MCF 10A (cell line): ENCODE measurements around the gene IQUB. TPM values are rescaled to one million over a fixed set of nuclear protein-coding genes. Genes with fewer than 3 reads are reported as not detected.
"Not testable (repeated sequence)": the region's sequence is repeated elsewhere in the genome, so short reads cannot be mapped to it uniquely, and the experiment has no call there.

Source experiments
- BruUV-seq: library from RNA; stranded (reverse); fragments of 400-500 nt; replicated peaks from 2 replicates; lab custom pipeline; 2021; lab: Mats Ljungman, UMichigan
- CTCF ChIA-PET: fragments of 300-600 bp; sonication (Branson Sonifier 250); formaldehyde crosslinking; extraction: SDS; loops from one replicate; lab custom pipeline; 2021; ENCODE audit warnings: antibody characterized with exemption, inconsistent platforms; lab: Yijun Ruan, JAX
- POLR2A ChIA-PET: fragments of 300-600, 350-650 bp; sonication (Branson Sonifier 250); formaldehyde crosslinking; extraction: SDS; loops from one replicate; lab custom pipeline; 2020; ENCODE audit warnings: antibody characterized with exemption, inconsistent platforms; lab: Yijun Ruan, JAX
- DNase-seq: peaks from one replicate; pipeline ENCODE4 v3.0.0-alpha.2; 2018; ENCODE audit not compliant: unreplicated experiment
- H3K27ac Mint-ChIP-seq: one replicate; pipeline ENCODE4 v1.8.0; 2022; ENCODE audit warnings: mild to moderate bottlenecking, low read depth, mixed read lengths; ENCODE audit not compliant: unreplicated experiment
- H3K27me3 Mint-ChIP-seq: one replicate; pipeline ENCODE4 v1.8.0; 2022; ENCODE audit warnings: mixed read lengths; ENCODE audit not compliant: insufficient read depth, unreplicated experiment
- H3K36me3 Mint-ChIP-seq: one replicate; pipeline ENCODE4 v1.8.0; 2022; ENCODE audit warnings: mild to moderate bottlenecking, moderate library complexity, mixed read lengths; ENCODE audit not compliant: insufficient read depth, unreplicated experiment
- H3K4me1 Mint-ChIP-seq: one replicate; pipeline ENCODE4 v1.8.0; 2022; ENCODE audit warnings: mixed read lengths; ENCODE audit not compliant: insufficient read depth, unreplicated experiment
- H3K4me3 Mint-ChIP-seq: one replicate; pipeline ENCODE4 v1.8.0; 2022; ENCODE audit warnings: mild to moderate bottlenecking, moderate library complexity, mixed read lengths; ENCODE audit not compliant: unreplicated experiment
- H3K9me3 Mint-ChIP-seq: one replicate; pipeline ENCODE4 v1.8.0; 2022; ENCODE audit warnings: mixed read lengths; ENCODE audit not compliant: unreplicated experiment
- CTCF ChIP-seq: fragments of 200-600 bp; IDR thresholded peaks from one replicate; pipeline ENCODE4 v1.8.0; 2022; ENCODE audit warnings: antibody characterized with exemption, mild to moderate bottlenecking; ENCODE audit not compliant: unreplicated experiment
- intact Hi-C: fragments of 100-400 bp; cut with micrococcal nuclease; formaldehyde crosslinking; loops from 2 replicates; pipeline ENCODE4 v1.14.1; 2022
- total RNA-seq: library from RNA; stranded (reverse); gene quantifications from 2 replicates; pipeline ENCODE4 v1.2.3, GENCODE V29; 2022

The IQUB gene
- total RNA-seq, 1 experiment from 2014 or later = 0.16 TPM

- ChIA-PET POLR2A (interaction anchor here (0.7 to 1.6 kb wide), 3 partner anchors 42 to 135 kb away, joined by 3 read pairs; no protein-coding TSS in a partner anchor), CTCF (interaction anchor here (0.6 to 0.9 kb wide), 4 partner anchors 44 to 1299 kb away, joined by 3 read pairs; no protein-coding TSS in a partner anchor)
- Mint-ChIP-seq H3K27ac (no peak overlapping the region), H3K4me1 (peaks cover 20% of the 10 kb centered on the region), H3K4me3 (no peak overlapping the region), H3K36me3 (peaks cover 16% of the 10 kb centered on the region), H3K9me3 (no peaks in the 10 kb centered on the region), H3K27me3 (peaks cover 17% of the 10 kb centered on the region)
- DNase-seq = peak; percentile 46
- peak; percentile 26 for TF ChIP-seq CTCF
- BruUV-seq = no TSS peak
- intact Hi-C loops = no loop called here
These were observed 2.7 kb upstream of the IQUB start for GRCh38 chr7:123537026-123537642.

GRCh38 chr7:123535517-123535916 lies 1.1 kb upstream of the IQUB start:
- BruUV-seq = no TSS peak

GRCh38 chr7:123533929-123534382 lies 439 bp downstream of the IQUB start:
- CTCF ChIA-PET = interaction anchor here (0.6 to 3.0 kb wide), 4 partner anchors 14 to 227 kb away, joined by 3 to 41 read pairs (median 8); no protein-coding TSS in a partner anchor
- Mint-ChIP-seq H3K27ac (peak overlapping the region; percentile 43), H3K36me3 (peaks cover 11% of the 10 kb centered on the region), H3K27me3 (peaks cover 22% of the 10 kb centered on the region), H3K4me1 (peaks cover 22% of the 10 kb centered on the region), H3K9me3 (no peaks in the 10 kb centered on the region), H3K4me3 (peak overlapping the region; percentile 75)
- BruUV-seq = no TSS peak
- no peak for TF ChIP-seq CTCF
- intact Hi-C loops = no loop called here
- POLR2A ChIA-PET = interaction anchor here (0.7 to 3.0 kb wide), 4 partner anchors 23 to 215 kb away, joined by 3 to 28 read pairs (median 5); partner anchors contain the start of gene NDUFA5
- DNase-seq = no peak

More at GRCh38 chr7:123535517-123535916, 1.1 kb upstream of the IQUB start:
- intact Hi-C loops = no loop called here
- TF ChIP-seq CTCF = no peak
- H3K36me3 Mint-ChIP-seq = peaks cover 11% of the 10 kb centered on the region
- no peak for DNase-seq
- peaks cover 22% of the 10 kb centered on the region for H3K27me3 Mint-ChIP-seq
- peak overlapping the region; percentile 75 for H3K4me3 Mint-ChIP-seq
- H3K27ac Mint-ChIP-seq = no peak overlapping the region
- H3K4me1 Mint-ChIP-seq = peaks cover 22% of the 10 kb centered on the region
- POLR2A ChIA-PET = interaction anchor here (0.6 to 3.0 kb wide), 3 partner anchors 22 to 42 kb away, joined by 3 to 28 read pairs (median 3); partner anchors contain the start of gene NDUFA5
- H3K9me3 Mint-ChIP-seq = no peaks in the 10 kb centered on the region
- CTCF ChIA-PET = interaction anchor here (0.8 to 3.0 kb wide), 4 partner anchors 15 to 75 kb away, joined by 3 to 41 read pairs (median 6); no protein-coding TSS in a partner anchor

DNA sequence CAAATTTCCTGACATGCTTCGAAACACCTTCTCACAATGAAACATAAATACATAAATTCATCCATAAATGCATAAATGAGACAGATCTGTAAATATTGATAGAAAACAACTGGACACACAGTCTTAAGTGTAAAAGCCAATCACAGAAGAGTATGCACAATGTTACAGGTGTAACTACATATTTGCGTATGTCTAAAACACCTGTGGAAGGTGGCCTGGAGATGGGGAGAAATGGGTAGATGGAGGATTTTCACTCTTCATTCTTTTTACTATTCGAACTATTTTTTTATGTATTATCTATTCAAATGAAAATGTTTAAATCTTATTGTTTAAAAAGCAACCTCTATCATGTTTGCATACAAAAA lies 860 bp downstream of the IQUB start:
- DNase-seq = no peak
- H3K27ac Mint-ChIP-seq = peak overlapping the region; percentile 43
- CTCF ChIA-PET = interaction anchor here (0.6 to 3.0 kb wide), 3 partner anchors 39 to 227 kb away, joined by 3 to 41 read pairs (median 10); no protein-coding TSS in a partner anchor
- intact Hi-C loops = no loop called here
- peaks cover 21% of the 10 kb centered on the region for H3K4me1 Mint-ChIP-seq
- BruUV-seq = no TSS peak
- no peak for TF ChIP-seq CTCF
- H3K9me3 Mint-ChIP-seq = no peaks in the 10 kb centered on the region
- peaks cover 11% of the 10 kb centered on the region for H3K36me3 Mint-ChIP-seq
- H3K27me3 Mint-ChIP-seq = peaks cover 22% of the 10 kb centered on the region
- H3K4me3 Mint-ChIP-seq = peak overlapping the region; percentile 75
- POLR2A ChIA-PET = interaction anchor here (0.7 to 3.0 kb wide), 4 partner anchors 24 to 216 kb away, joined by 3 to 28 read pairs (median 5); partner anchors contain the start of gene NDUFA5

- H3K4me1 Mint-ChIP-seq = peaks cover 15% of the 10 kb centered on the region
- DNase-seq = peak; percentile 9
These were observed 1.4 kb downstream of the IQUB start for GRCh38 chr7:123532788-123533552.

More at GRCh38 chr7:123532788-123533552, 1.4 kb downstream of the IQUB start:
- ChIA-PET CTCF (interaction anchor here (3.0 kb wide), 1 partner anchor 38 kb away, joined by 41 read pairs; no protein-coding TSS in a partner anchor), POLR2A (interaction anchor here (1.6 to 3.0 kb wide), 2 partner anchors 24 to 38 kb away, joined by 7 to 28 read pairs; partner anchors contain the start of gene NDUFA5)
- Mint-ChIP-seq H3K27me3 (peaks cover 22% of the 10 kb centered on the region), H3K4me3 (peak overlapping the region; percentile 75), H3K36me3 (peaks cover 11% of the 10 kb centered on the region)
- H3K27ac Mint-ChIP-seq, H3K9me3 Mint-ChIP-seq, intact Hi-C loops: not testable (repeated sequence)
- TSS peak; percentile 30 for BruUV-seq
